Thymus (tissue), 11 donors: ENCODE measurements around the gene ZNF439. TPM values are rescaled to one million over a fixed set of nuclear protein-coding genes. Genes with fewer than 3 reads are reported as not detected.
"Not testable (repeated sequence)": the region's sequence is repeated elsewhere in the genome, so short reads cannot be mapped to it uniquely, and the experiment has no call there.

Experiments
- DNase-seq, 9 donors: peaks; one replicate each; pipeline ENCODE4 v3.0.0-alpha.2; 2013; ENCODE audit warnings: low spot score in 9 of 9, low read depth in 6 of 9, missing footprints in 1 of 9
- H3K27ac ChIP-seq, 2 donors: one replicate each; pipeline ENCODE4 v1.5.1; 2013; ENCODE audit warnings: control low read depth in 1 of 2, low read depth in 1 of 2, low read length in 1 of 2, mild to moderate bottlenecking in 1 of 2, moderate library complexity in 1 of 2
- H3K27me3 ChIP-seq, 2 donors: one replicate each; pipeline ENCODE4 v1.5.1; 2013; ENCODE audit warnings: low read length in 1 of 2; ENCODE audit not compliant: control insufficient read depth in 2 of 2, insufficient read depth in 1 of 2
- H3K36me3 ChIP-seq, 2 donors: one replicate each; pipeline ENCODE4 v1.5.1; 2013; ENCODE audit warnings: low read length in 1 of 2, mild to moderate bottlenecking in 1 of 2, moderate library complexity in 1 of 2; ENCODE audit not compliant: control insufficient read depth in 2 of 2, insufficient read depth in 2 of 2
- H3K4me1 ChIP-seq, 2 donors: one replicate each; pipeline ENCODE4 v1.5.1; 2013; ENCODE audit warnings: low read length in 2 of 2; ENCODE audit not compliant: control insufficient read depth in 2 of 2, insufficient read depth in 2 of 2
- H3K4me3 ChIP-seq, 2 donors: one replicate each; pipeline ENCODE4 v1.5.1; 2013; ENCODE audit warnings: low read length in 2 of 2, control low read depth in 1 of 2, mild to moderate bottlenecking in 1 of 2
- H3K9me3 ChIP-seq, 2 donors: one replicate each; pipeline ENCODE4 v1.5.1; 2013; ENCODE audit warnings: low read length in 1 of 2, mild to moderate bottlenecking in 1 of 2; ENCODE audit not compliant: control insufficient read depth in 2 of 2, insufficient read depth in 1 of 2
- WGBS: extraction: QIAGEN DNeasy Blood & Tissue Kit; methylation state at CpG from one replicate; pipeline ENCODE4 v1.1.7; 2013; 5-methylcytosine and 5-hydroxymethylcytosine counted together
- polyA plus RNA-seq: library from polyadenylated mRNA; stranded (reverse); fragments of 200-250 nt; gene quantifications from one replicate; pipeline ENCODE4 v1.2.3, GENCODE V29; 2013
- total RNA-seq: library from RNA; stranded (reverse); fragments of 120-200 nt; gene quantifications from one replicate; pipeline ENCODE4 v1.2.4, GENCODE V29; 2013
- donor health status: healthy.

Gene ZNF439
- total and polyA plus RNA-seq, 2 donors, result 15.2 to 28.7 TPM

DNA sequence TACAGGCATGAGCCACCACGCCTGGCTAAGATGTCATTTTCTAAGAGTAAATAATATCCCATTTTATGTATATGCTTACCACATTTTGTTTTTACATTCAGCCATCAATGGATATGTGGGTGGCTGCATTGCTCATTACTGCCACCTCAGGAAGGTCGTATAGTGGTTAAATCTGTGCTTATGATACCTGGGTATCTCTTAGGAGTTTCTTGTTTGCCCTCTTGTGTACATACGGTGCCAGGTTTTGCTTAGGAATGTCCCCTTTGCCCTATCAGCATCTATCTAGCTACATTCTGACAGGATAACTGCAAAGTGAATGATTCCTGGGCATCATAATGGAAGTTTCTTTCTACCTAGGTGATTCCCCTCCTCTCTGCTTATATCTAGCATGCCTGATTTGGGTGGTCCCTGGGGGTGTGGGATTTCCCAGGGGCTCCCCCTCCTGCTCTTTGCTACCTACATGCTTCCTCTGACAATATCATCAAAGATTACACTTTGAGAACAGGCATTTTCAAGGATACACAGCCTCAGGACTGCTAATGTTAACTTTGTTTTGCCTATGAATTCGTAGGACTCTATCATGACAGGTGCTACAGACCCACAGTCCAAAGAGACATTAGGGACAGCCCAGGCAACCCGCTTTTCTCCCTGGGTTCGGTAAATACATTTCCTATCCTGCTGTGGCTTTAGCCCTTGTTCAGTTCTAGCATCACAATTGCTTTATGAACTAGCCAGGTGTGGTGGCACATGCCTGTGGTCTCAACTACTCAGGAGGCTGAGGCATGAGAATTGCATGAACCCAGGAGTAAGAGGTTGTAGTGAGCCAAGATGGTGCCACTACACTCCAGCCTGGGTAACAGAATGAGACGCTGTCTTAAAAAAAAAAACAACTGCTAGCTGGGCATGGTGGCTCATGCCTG, 19.3 kb upstream of the ZNF439 start:
- WGBS, result 96% methylated on average over 7 of the region's 7 CpGs
- Histone ChIP-seq H3K9me3 (peaks cover 12 to 14% of the 10 kb centered on the region in 2 donors), H3K36me3 (peaks cover 31% of the 10 kb centered on the region in 2 donors)
- not testable (repeated sequence) for H3K27me3 ChIP-seq, DNase-seq, H3K27ac ChIP-seq, H3K4me1 ChIP-seq, H3K4me3 ChIP-seq

GRCh38 chr19:11832253-11832912, 16.1 kb upstream of the ZNF439 start:
- no peaks in the 10 kb centered on the region for H3K27me3 ChIP-seq
- no peak overlapping the region for H3K27ac ChIP-seq
- WGBS, result 98% methylated on average over 8 of the region's 8 CpGs
- no peak overlapping the region for H3K4me3 ChIP-seq
- no peak for DNase-seq
- peaks cover 14 to 20% of the 10 kb centered on the region in 2 donors for H3K9me3 ChIP-seq
- H3K36me3 ChIP-seq, result peaks cover 31 to 33% of the 10 kb centered on the region in 2 donors
- no peaks in the 10 kb centered on the region for H3K4me1 ChIP-seq

DNA sequence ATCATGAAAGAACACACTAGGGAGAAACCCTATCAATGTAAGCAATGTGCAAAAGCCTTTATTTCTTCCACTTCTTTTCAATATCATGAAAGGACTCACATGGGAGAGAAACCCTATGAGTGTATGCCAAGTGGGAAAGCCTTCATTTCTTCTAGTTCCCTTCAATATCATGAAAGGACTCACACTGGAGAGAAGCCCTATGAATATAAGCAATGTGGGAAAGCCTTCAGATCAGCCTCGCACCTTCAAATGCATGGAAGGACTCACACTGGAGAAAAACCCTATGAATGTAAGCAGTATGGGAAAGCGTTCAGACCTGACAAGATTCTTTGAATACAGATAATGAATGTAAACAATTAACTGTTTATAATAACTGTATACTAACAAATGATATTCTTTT, 15.0 kb upstream of the ZNF439 start:
- over 99% methylated on average over 2 of the region's 2 CpGs for WGBS
- peaks cover 14 to 19% of the 10 kb centered on the region in 2 donors for H3K9me3 ChIP-seq
- peaks cover 31 to 33% of the 10 kb centered on the region in 2 donors for H3K36me3 ChIP-seq

GRCh38 chr19:11835626-11836066, 12.9 kb upstream of the ZNF439 start:
- not testable (repeated sequence) for H3K4me1 ChIP-seq, H3K4me3 ChIP-seq, H3K27ac ChIP-seq, H3K27me3 ChIP-seq, DNase-seq
- Histone ChIP-seq H3K36me3 (peaks cover 21 to 27% of the 10 kb centered on the region in 2 donors), H3K9me3 (peaks cover 14 to 15% of the 10 kb centered on the region in 2 donors)
- 94% methylated on average over 2 of the region's 2 CpGs for WGBS

More for the DNA sequence above, 15.0 kb upstream of the ZNF439 start:
- DNase-seq, result no peak
- no peaks in the 10 kb centered on the region for H3K4me1 ChIP-seq
- H3K27ac ChIP-seq, result no peak overlapping the region
- H3K27me3 ChIP-seq, result no peaks in the 10 kb centered on the region
- H3K4me3 ChIP-seq, result no peak overlapping the region

DNA sequence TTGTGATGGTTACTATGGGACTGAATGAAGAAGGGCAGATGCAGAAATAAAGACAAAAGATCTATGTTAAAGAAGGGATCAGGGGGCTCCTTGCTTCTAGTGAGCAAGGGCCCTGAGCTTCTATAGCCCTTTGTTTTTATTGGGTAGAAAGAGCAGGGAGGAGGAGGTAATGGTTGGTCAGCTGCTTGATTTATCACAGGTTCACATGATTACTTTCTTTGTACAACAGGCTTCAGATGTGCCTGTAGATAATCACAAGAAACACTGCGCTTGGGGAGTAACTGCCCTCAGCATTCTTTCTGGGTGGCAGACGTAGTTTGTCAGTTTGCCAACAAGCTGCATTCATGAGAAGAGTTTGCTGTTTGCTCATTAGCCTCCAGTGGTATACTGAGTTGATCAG, 4.8 kb upstream of the ZNF439 start:
- H3K27me3 ChIP-seq, result no peaks in the 10 kb centered on the region
- peaks cover 7 to 8% of the 10 kb centered on the region in 2 donors for H3K4me1 ChIP-seq
- no peaks in the 10 kb centered on the region for H3K9me3 ChIP-seq
- H3K36me3 ChIP-seq, result no peaks in the 10 kb centered on the region
- no peak overlapping the region for H3K4me3 ChIP-seq
- WGBS, result 94% methylated on average over 2 of the region's 2 CpGs
- no peak overlapping the region for H3K27ac ChIP-seq
- no peak for DNase-seq

GRCh38 chr19:11847615-11848014, 911 bp upstream of the ZNF439 start:
- peaks cover 0 to 13% of the 10 kb centered on the region in 2 donors for H3K9me3 ChIP-seq
- H3K4me3 ChIP-seq, H3K27me3 ChIP-seq, H3K36me3 ChIP-seq, H3K27ac ChIP-seq, DNase-seq: not testable (repeated sequence)
- H3K4me1 ChIP-seq, result peaks cover 9 to 15% of the 10 kb centered on the region in 2 donors
- WGBS, result 89% methylated on average over 6 of the region's 6 CpGs

DNA sequence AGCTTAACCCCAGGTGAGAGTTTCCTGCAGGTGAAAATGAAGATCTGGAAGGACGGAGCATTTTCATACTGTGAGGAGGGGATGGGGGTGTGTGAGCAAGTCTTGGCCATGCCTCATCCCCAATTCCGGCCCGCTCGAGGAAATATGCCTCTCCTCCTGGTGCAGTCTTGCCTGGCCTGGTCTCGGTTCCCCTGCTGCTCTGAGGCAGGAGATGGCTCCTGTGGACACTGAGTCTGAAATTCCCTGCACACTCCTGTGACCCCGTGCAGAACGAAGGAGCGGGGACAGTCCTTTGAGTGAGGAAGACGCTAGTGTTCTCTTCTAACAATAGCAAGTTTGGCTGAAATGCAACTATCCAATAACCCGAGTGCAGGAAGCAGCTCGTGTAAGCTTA, 329 bp upstream of the ZNF439 start:
- Histone ChIP-seq H3K4me1 (peaks cover 9 to 15% of the 10 kb centered on the region in 2 donors), H3K36me3 (peaks cover 3 to 14% of the 10 kb centered on the region in 2 donors), H3K27me3 (no peaks in the 10 kb centered on the region), H3K4me3 (peak overlapping the region; percentile 58 to 83), H3K27ac (peak overlapping the region; percentile 77 to 91), H3K9me3 (peaks cover under 1 to 19% of the 10 kb centered on the region in 2 donors)
- WGBS, result 50% methylated on average over 11 of the region's 11 CpGs
- no peak for DNase-seq

- Histone ChIP-seq H3K9me3 (peaks cover 5 to 23% of the 10 kb centered on the region in 2 donors), H3K4me1 (peaks cover 9 to 15% of the 10 kb centered on the region in 2 donors), H3K36me3 (peaks cover 15 to 27% of the 10 kb centered on the region in 2 donors)
- not testable (repeated sequence) for H3K27ac ChIP-seq, H3K4me3 ChIP-seq, DNase-seq, H3K27me3 ChIP-seq
- WGBS, result 97% methylated on average over 4 of the region's 4 CpGs
These were observed 1.8 kb downstream of the ZNF439 start for GRCh38 chr19:11850289-11850688.

- H3K27ac ChIP-seq, result no peak overlapping the region
- peaks cover 20 to 44% of the 10 kb centered on the region in 2 donors for H3K36me3 ChIP-seq
- WGBS, result 98% methylated on average over 3 of the region's 3 CpGs
- no peaks in the 10 kb centered on the region for H3K27me3 ChIP-seq
- H3K9me3 ChIP-seq, result peaks cover 7 to 28% of the 10 kb centered on the region in 2 donors
- peaks cover 5 to 7% of the 10 kb centered on the region in 2 donors for H3K4me1 ChIP-seq
- no peak for DNase-seq
- H3K4me3 ChIP-seq, result no peak overlapping the region
These were observed 4.8 kb downstream of the ZNF439 start for GRCh38 chr19:11853358-11853757.
